PC-3 (cell line): ENCODE measurements around the gene AK4. TPM values are rescaled to one million over a fixed set of nuclear protein-coding genes. Genes with fewer than 3 reads are reported as not detected.

Source experiments
- ATAC-seq: fragments of 200-7000 bp; cut with Tn5 transposase; 2 replicates; pipeline ENCODE4 v1.9.1; 2020; ENCODE audit warnings: mild to moderate bottlenecking, moderate library complexity
- BruUV-seq: library from RNA; stranded (reverse); fragments of 400-500 nt; replicated peaks from 2 replicates; lab custom pipeline; 2021; lab: Mats Ljungman, UMichigan
- CTCF ChIA-PET: fragments of 300-600 bp; sonication (Branson Sonifier 250); formaldehyde crosslinking; loops from one replicate; lab custom pipeline; 2022; ENCODE audit warnings: antibody characterized with exemption; lab: Charles Lee
- POLR2A ChIA-PET: fragments of 300-600 bp; sonication (Branson Sonifier 250); formaldehyde crosslinking; loops from one replicate; lab custom pipeline; 2022; ENCODE audit warnings: antibody characterized with exemption; ENCODE audit not compliant: unreplicated experiment; lab: Charles Lee
- DNase-seq: peaks from one replicate; pipeline ENCODE4 v3.0.0-alpha.2; 2015
- H2AFZ ChIP-seq: fragments of 300-600 bp; sonication (generic); 2 replicates; pipeline ENCODE4 v1.6.0; 2016; ENCODE audit warnings: antibody characterized with exemption, low read length
- H3F3A ChIP-seq: fragments of 300-600 bp; sonication (generic); one replicate; pipeline ENCODE4 v1.6.0; 2017; ENCODE audit warnings: antibody characterized with exemption, low read length, control low read depth, mild to moderate bottlenecking; ENCODE audit not compliant: unreplicated experiment
- H3K27ac ChIP-seq: fragments of 300-600 bp; sonication (generic); 2 replicates; pipeline ENCODE4 v1.5.1; 2016; ENCODE audit warnings: mild to moderate bottlenecking, low read length
- H3K27me3 ChIP-seq: fragments of 300-600 bp; sonication (generic); 2 replicates; pipeline ENCODE4 v1.6.1; 2016; ENCODE audit warnings: low read length, mixed read lengths
- H3K36me3 ChIP-seq: fragments of 300-600 bp; sonication (generic); 2 replicates; pipeline ENCODE4 v1.6.1; 2016; ENCODE audit warnings: low read depth, mixed run types, low read length, mixed read lengths
- H3K4me1 ChIP-seq: fragments of 300-600 bp; sonication (generic); 2 replicates; pipeline ENCODE4 v1.5.1; 2016; ENCODE audit warnings: low read length; ENCODE audit not compliant: insufficient read depth
- H3K4me2 ChIP-seq: fragments of 300-600 bp; sonication (generic); 2 replicates; pipeline ENCODE4 v1.6.0; 2016; ENCODE audit warnings: low read length
- H3K4me3 ChIP-seq: fragments of 300-600 bp; sonication (generic); 2 replicates; pipeline ENCODE4 v1.5.1; 2016; ENCODE audit warnings: mild to moderate bottlenecking, low read length, mixed read lengths
- H3K79me2 ChIP-seq: fragments of 300-600 bp; sonication (generic); 2 replicates; pipeline ENCODE4 v1.6.1; 2017; ENCODE audit warnings: low read length, mixed read lengths
- H3K9ac ChIP-seq: fragments of 300-600 bp; sonication (generic); 2 replicates; pipeline ENCODE4 v1.6.0; 2016; ENCODE audit warnings: mild to moderate bottlenecking, low read length
- H3K9me2 ChIP-seq: fragments of 300-600 bp; sonication (generic); replicated peaks from 2 replicates; pipeline ENCODE4 v1.6.1; 2016; ENCODE audit warnings: mixed run types, low read length, mixed read lengths
- H3K9me3 ChIP-seq: fragments of 300-600 bp; sonication (generic); 2 replicates; pipeline ENCODE4 v1.6.1; 2016; ENCODE audit warnings: low read length, mixed read lengths
- H4K20me1 ChIP-seq: fragments of 300-600 bp; sonication (generic); 2 replicates; pipeline ENCODE4 v1.6.1; 2016; ENCODE audit warnings: low read length, mixed read lengths
- CTCF ChIP-seq: fragments of 300-600 bp; sonication (generic); conservative IDR thresholded peaks from 2 replicates; pipeline ENCODE4 v1.5.1; 2017; ENCODE audit warnings: antibody characterized with exemption, low read depth, mild to moderate bottlenecking, low read length
- EZH2 ChIP-seq: fragments of 300-600 bp; sonication (generic); IDR thresholded peaks from one replicate; pipeline ENCODE4 v1.6.1; 2017; ENCODE audit warnings: antibody characterized with exemption, mild to moderate bottlenecking, low read length; ENCODE audit not compliant: unreplicated experiment
- EZH2phosphoT487 ChIP-seq: fragments of 300-600 bp; sonication (generic); IDR thresholded peaks from 2 replicates; pipeline ENCODE4 v1.6.1; 2018; ENCODE audit warnings: mild to moderate bottlenecking, antibody characterized with exemption, low read length, borderline replicate concordance
- intact Hi-C: fragments of 100-400 bp; cut with micrococcal nuclease; formaldehyde crosslinking; loops from 2 replicates; pipeline ENCODE4 v1.9.0; 2023
- total RNA-seq: library from RNA; depleted of rRNA; stranded (reverse); fragments of >200 nt; gene quantifications from 2 replicates; pipeline ENCODE4 v1.2.3, GENCODE V29; 2014

Gene AK4
- total RNA-seq, 1 experiment from 2014 or later, result 98.9 TPM

DNA sequence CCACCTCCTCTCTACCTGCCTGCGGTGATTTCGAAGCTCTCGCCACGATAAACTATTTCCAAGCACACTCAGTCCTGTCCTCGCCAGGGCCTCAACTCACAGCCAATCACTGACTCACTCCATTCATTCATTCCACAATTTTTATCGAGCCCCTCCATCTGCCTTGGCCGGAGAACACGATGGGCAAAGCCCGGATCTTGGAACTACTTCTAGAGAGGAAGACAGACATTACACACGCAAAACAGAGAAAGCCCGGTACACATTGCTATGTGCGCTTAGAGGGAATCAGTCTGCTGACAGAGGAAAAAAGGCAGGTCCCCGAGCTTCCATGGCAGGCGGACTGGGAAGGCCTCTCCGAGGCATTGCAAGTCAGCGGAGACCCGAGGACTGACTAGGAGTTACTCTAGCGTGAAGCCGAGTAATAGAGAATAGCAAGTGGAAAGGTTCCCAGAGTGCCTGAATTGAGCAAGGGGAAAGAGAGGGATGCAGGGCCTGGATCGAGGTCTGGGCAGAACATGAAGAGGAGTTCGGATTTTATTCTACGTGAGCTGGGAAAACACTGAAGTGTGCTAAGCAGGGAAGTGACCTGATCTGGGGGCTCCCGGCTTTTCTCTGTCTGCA is 107.1 kb downstream of the AK4 start:
- Histone ChIP-seq H3K36me3 (no peaks in the 10 kb centered on the region), H3F3A (no peaks in the 10 kb centered on the region), H3K27ac (no peak overlapping the region), H3K9me2 (no peaks in the 10 kb centered on the region), H3K9me3 (no peaks in the 10 kb centered on the region), H4K20me1 (no peaks in the 10 kb centered on the region), H3K79me2 (peaks cover 9% of the 10 kb centered on the region), H3K4me3 (peak overlapping the region; percentile 86), H3K4me1 (peaks cover 14% of the 10 kb centered on the region), H3K27me3 (no peaks in the 10 kb centered on the region), H2AFZ (peak overlapping the region; percentile 77), H3K4me2 (peak overlapping the region; percentile 92), H3K9ac (peak overlapping the region; percentile 58; the same call in 1 of the 2 replicates)
- TF ChIP-seq EZH2phosphoT487 (no peak), EZH2 (no peak)
- TSS peak; percentile 57 for BruUV-seq
- peak; percentile 16 for ATAC-seq
- ChIA-PET POLR2A (no interaction called here), CTCF (interaction anchor here (0.6 kb wide), 1 partner anchor 39 kb away, joined by 3 read pairs; no protein-coding TSS in a partner anchor)
- intact Hi-C loops, result loop anchor here (2.0 kb wide), 1 partner anchor 166 kb away; the partner anchor contains the start of genes LEPR and LEPROT
- DNase-seq, result peak; percentile 31

DNA sequence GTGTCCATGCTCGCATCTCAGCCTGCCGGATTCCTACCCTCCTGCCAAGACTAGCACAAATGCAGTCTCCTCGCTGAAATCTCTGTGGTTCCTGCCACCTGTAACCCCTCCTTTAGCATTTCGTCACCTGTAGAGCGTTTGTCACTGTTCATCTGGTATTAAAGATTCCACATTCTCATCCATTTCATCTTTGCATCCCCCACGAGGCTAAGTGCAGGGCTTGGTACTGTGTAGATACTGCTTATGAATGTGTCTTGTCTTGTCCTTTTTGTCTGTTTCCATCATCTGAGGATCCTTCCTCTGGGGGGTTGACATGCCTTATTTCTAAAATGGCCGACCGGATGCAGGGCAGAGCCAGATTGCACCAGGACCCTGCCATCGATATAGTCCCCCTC is 107.7 kb downstream of the AK4 start:
- Histone ChIP-seq H3K9me3 (no peaks in the 10 kb centered on the region), H3F3A (no peaks in the 10 kb centered on the region), H3K9ac (no peak overlapping the region), H3K4me1 (peaks cover 19% of the 10 kb centered on the region), H3K4me2 (peak overlapping the region; percentile 92), H3K4me3 (peak overlapping the region; percentile 86), H3K9me2 (no peaks in the 10 kb centered on the region), H3K79me2 (peaks cover 9% of the 10 kb centered on the region), H3K27ac (no peak overlapping the region), H4K20me1 (no peaks in the 10 kb centered on the region), H2AFZ (peak overlapping the region; percentile 77), H3K36me3 (no peaks in the 10 kb centered on the region), H3K27me3 (no peaks in the 10 kb centered on the region)
- DNase-seq, result no peak
- intact Hi-C loops, result loop anchor here (2.0 kb wide), 1 partner anchor 165 kb away; the partner anchor contains the start of genes LEPR and LEPROT
- TF ChIP-seq EZH2, result no peak
- no peak for TF ChIP-seq EZH2phosphoT487
- no peak for TF ChIP-seq CTCF
- ChIA-PET CTCF (no interaction called here), POLR2A (no interaction called here)
- ATAC-seq, result no peak
- no TSS peak for BruUV-seq

- Histone ChIP-seq H2AFZ (no peak overlapping the region), H3K27me3 (no peaks in the 10 kb centered on the region), H3F3A (no peaks in the 10 kb centered on the region), H3K9me3 (no peaks in the 10 kb centered on the region), H3K36me3 (no peaks in the 10 kb centered on the region), H3K4me2 (no peak overlapping the region), H3K4me3 (no peak overlapping the region), H3K9me2 (no peaks in the 10 kb centered on the region), H4K20me1 (no peaks in the 10 kb centered on the region), H3K27ac (no peak overlapping the region), H3K79me2 (peaks cover 9% of the 10 kb centered on the region), H3K9ac (no peak overlapping the region), H3K4me1 (peaks cover 26% of the 10 kb centered on the region)
- ATAC-seq (no peak), DNase-seq (no peak)
- ChIA-PET POLR2A (no interaction called here), CTCF (no interaction called here)
- no peak for TF ChIP-seq EZH2phosphoT487
- no peak for TF ChIP-seq CTCF
- no peak for TF ChIP-seq EZH2
- intact Hi-C loops, result no loop called here
- BruUV-seq, result no TSS peak
Measured at GRCh38 chr1:65256860-65257708, 109.1 kb downstream of the AK4 start.
